ENCODE results near the gene SYPL1.

GRCh38 chr7:106094780-106095179 lies 17.3 kb downstream of the SYPL1 start:
- no peak for TF ChIP-seq CTCF (IDR thresholded peaks at IDR 0.05)
- no peak for TF ChIP-seq POLR2AphosphoS5 (IDR thresholded peaks at IDR 0.05; ENCODE audit: insufficient read depth in 1 of 2, low read depth in 1 of 2)

Measured in vagina (tissue), 2 donors.